H1 (cell line): Measurements from ENCODE around the gene TP53.

Source experiments
- CHD2 ChIP-seq: IDR thresholded peaks from 2 replicates; pipeline ENCODE4 v1.6.1; 2012; ENCODE audit warnings: low read length, improper control_type of control experiment
- CREB1 ChIP-seq: IDR thresholded peaks from 2 replicates; pipeline ENCODE4 v1.6.1; 2012; ENCODE audit warnings: inconsistent platforms
- EP300 ChIP-seq, 2 experiments: IDR thresholded peaks; 1 replicate in 1 of 2; 2 replicates in 1 of 2; pipeline ENCODE4 v1.6.1; 2011 to 2012; ENCODE audit warnings: low read depth in 2 of 2, low read length in 2 of 2, mild to moderate bottlenecking in 2 of 2, borderline replicate concordance in 1 of 2, inconsistent platforms in 1 of 2, moderate library complexity in 1 of 2
- EZH2 ChIP-seq: fragments of 200-600 bp; sonication (generic); IDR thresholded peaks from 2 replicates; pipeline ENCODE4 v1.7.1; 2012; ENCODE audit warnings: low read depth, mild to moderate bottlenecking, moderate library complexity, low read length, inconsistent platforms; ENCODE audit not compliant: severe bottlenecking
- JUN ChIP-seq: IDR thresholded peaks from 2 replicates; pipeline ENCODE4 v1.6.1; 2011; ENCODE audit warnings: low read depth, mild to moderate bottlenecking, improper control_type of control experiment, low read length
- NRF1 ChIP-seq: IDR thresholded peaks from 2 replicates; pipeline ENCODE4 v1.6.1; 2011; ENCODE audit warnings: mild to moderate bottlenecking, low read depth, low read length, improper control_type of control experiment
- POLR2A ChIP-seq, 2 experiments: IDR thresholded peaks; 1 replicate in 1 of 2; 2 replicates in 1 of 2; pipeline ENCODE4 v1.6.1; 2011; ENCODE audit warnings: low read depth in 2 of 2, low read length in 2 of 2, mild to moderate bottlenecking in 2 of 2; ENCODE audit errors: control extremely low read depth in 1 of 2
- POLR2AphosphoS5 ChIP-seq: IDR thresholded peaks from 2 replicates; pipeline ENCODE4 v1.6.1; 2011; ENCODE audit warnings: low read depth, low read length
- RFX5 ChIP-seq: IDR thresholded peaks from 2 replicates; pipeline ENCODE4 v1.6.1; 2011; ENCODE audit warnings: low read depth, low read length, improper control_type of control experiment, borderline replicate concordance
- RNF2 ChIP-seq: fragments of 200-900, 300-1000 bp; sonication (generic); IDR thresholded peaks from 2 replicates; pipeline ENCODE4 v1.7.1; 2016; ENCODE audit warnings: borderline replicate concordance, low read depth, mild to moderate bottlenecking, antibody characterized with exemption, low read length; ENCODE audit not compliant: poor library complexity, severe bottlenecking; ENCODE audit errors: missing control alignments
- TAF1 ChIP-seq: IDR thresholded peaks from 2 replicates; pipeline ENCODE4 v1.6.1; 2011; ENCODE audit warnings: mild to moderate bottlenecking, low read depth, low read length
- TEAD4 ChIP-seq: IDR thresholded peaks from 2 replicates; pipeline ENCODE4 v1.6.1; 2012; ENCODE audit warnings: low read depth, low read length, inconsistent platforms, mixed read lengths
- TF ChIP-seq, protein P1 (sequence below): IDR thresholded peaks from 2 replicates; pipeline ENCODE4 v1.6.1; 2011; ENCODE audit warnings: low read depth, mild to moderate bottlenecking, low read length; ENCODE audit not compliant: insufficient read depth
- TF ChIP-seq, protein P2 (sequence below), 3 experiments: IDR thresholded peaks; 1 replicate in 2 of 3; 2 replicates in 1 of 3; pipeline versions ENCODE4 v1.5.1 to v1.6.1; 2011; ENCODE audit warnings: low read length in 3 of 3, mild to moderate bottlenecking in 3 of 3, inconsistent platforms in 2 of 3, low read depth in 1 of 3, moderate library complexity in 1 of 3; ENCODE audit not compliant: insufficient read depth in 1 of 3; ENCODE audit errors: control extremely low read depth in 1 of 3

DNA sequence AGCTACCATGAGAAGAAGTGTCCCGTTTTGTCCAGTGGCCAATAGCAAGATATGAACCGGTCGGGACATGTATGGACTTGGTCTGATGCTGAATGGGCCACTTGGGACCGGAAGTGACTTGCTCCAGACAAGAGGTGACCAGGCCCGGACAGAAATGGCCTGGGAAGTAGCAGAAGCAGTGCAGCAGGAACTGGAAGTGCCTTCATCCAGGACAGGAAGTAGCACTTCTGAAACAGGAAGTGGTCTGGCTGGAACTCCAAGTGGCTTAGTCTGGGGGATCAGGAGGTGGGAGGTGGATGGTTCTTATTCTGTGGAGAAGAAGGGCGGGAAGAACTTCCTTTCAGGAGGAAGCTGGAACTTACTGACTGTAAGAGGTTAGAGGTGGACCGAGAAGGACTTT lies 23.0 kb upstream of the TP53 start:
- TF ChIP-seq RFX5: no peak
- no peak for TF ChIP-seq RNF2
- TF ChIP-seq NRF1: no peak
- TF ChIP-seq POLR2A (IDR thresholded peaks at IDR 0.05; ENCODE audit: control extremely low read depth in 1 of 2, low read depth in 2 of 2, low read length in 2 of 2): no peak
- TF ChIP-seq, protein P1, sequence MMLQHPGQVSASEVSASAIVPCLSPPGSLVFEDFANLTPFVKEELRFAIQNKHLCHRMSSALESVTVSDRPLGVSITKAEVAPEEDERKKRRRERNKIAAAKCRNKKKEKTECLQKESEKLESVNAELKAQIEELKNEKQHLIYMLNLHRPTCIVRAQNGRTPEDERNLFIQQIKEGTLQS: no peak
- TF ChIP-seq TEAD4: no peak
- no peak for TF ChIP-seq CREB1
- TF ChIP-seq TAF1: no peak
- TF ChIP-seq CHD2: no peak
- TF ChIP-seq EP300 (IDR thresholded peaks at IDR 0.05; ENCODE audit: borderline replicate concordance in 1 of 2, low read depth in 2 of 2, low read length in 2 of 2): no peak
- no peak for TF ChIP-seq POLR2AphosphoS5
- TF ChIP-seq, protein P2, sequence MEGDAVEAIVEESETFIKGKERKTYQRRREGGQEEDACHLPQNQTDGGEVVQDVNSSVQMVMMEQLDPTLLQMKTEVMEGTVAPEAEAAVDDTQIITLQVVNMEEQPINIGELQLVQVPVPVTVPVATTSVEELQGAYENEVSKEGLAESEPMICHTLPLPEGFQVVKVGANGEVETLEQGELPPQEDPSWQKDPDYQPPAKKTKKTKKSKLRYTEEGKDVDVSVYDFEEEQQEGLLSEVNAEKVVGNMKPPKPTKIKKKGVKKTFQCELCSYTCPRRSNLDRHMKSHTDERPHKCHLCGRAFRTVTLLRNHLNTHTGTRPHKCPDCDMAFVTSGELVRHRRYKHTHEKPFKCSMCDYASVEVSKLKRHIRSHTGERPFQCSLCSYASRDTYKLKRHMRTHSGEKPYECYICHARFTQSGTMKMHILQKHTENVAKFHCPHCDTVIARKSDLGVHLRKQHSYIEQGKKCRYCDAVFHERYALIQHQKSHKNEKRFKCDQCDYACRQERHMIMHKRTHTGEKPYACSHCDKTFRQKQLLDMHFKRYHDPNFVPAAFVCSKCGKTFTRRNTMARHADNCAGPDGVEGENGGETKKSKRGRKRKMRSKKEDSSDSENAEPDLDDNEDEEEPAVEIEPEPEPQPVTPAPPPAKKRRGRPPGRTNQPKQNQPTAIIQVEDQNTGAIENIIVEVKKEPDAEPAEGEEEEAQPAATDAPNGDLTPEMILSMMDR (IDR thresholded peaks at IDR 0.05; ENCODE audit: control extremely low read depth in 1 of 3, insufficient read depth in 1 of 3, low read depth in 1 of 3, low read length in 3 of 3): no peak
- TF ChIP-seq JUN: no peak
- TF ChIP-seq EZH2: no peak
